Panc1 (cell line): Measurements from ENCODE around the gene NAALAD2. TPM values are rescaled to one million over a fixed set of nuclear protein-coding genes. Genes with fewer than 3 reads are reported as not detected.

Experiments
- ATAC-seq: fragments of 200-7000 bp; cut with Tn5 transposase; 2 replicates; pipeline ENCODE4 v1.9.1; 2020; ENCODE audit warnings: mild to moderate bottlenecking, moderate library complexity
- BruUV-seq: library from RNA; stranded (reverse); fragments of 400-500 nt; replicated peaks from 2 replicates; lab custom pipeline; 2021; lab: Mats Ljungman, UMichigan
- CTCF ChIA-PET: fragments of 300-600 bp; sonication (Branson Sonifier 250); formaldehyde crosslinking; loops from one replicate; lab custom pipeline; 2022; ENCODE audit warnings: antibody characterized with exemption; lab: Charles Lee
- POLR2A ChIA-PET: fragments of 300-600 bp; sonication (Branson Sonifier 250); formaldehyde crosslinking; loops from one replicate; lab custom pipeline; 2022; ENCODE audit warnings: antibody characterized with exemption; lab: Charles Lee
- DNase-seq: peaks from one replicate; pipeline ENCODE4 v3.0.0-alpha.2; 2010; ENCODE audit warnings: low read depth, low spot score
- H3K27ac ChIP-seq: 2 replicates; pipeline ENCODE4 v1.5.1; 2011; ENCODE audit warnings: mild to moderate bottlenecking, low read length, inconsistent platforms
- H3K27me3 ChIP-seq: fragments of 200-500 bp; sonication (Bioruptor generic); 2 replicates; pipeline ENCODE4 v1.6.0; 2014; ENCODE audit warnings: low read length, inconsistent platforms; ENCODE audit not compliant: control insufficient read depth, insufficient read depth
- H3K36me3 ChIP-seq: fragments of 200-500 bp; sonication (Bioruptor generic); 2 replicates; pipeline ENCODE4 v1.5.1; 2014; ENCODE audit warnings: inconsistent platforms, mild to moderate bottlenecking, low read length, moderate library complexity; ENCODE audit not compliant: control insufficient read depth, insufficient read depth
- H3K4me1 ChIP-seq: 2 replicates; pipeline ENCODE4 v1.5.1; 2011; ENCODE audit warnings: inconsistent platforms, mild to moderate bottlenecking, low read length, moderate library complexity; ENCODE audit not compliant: control insufficient read depth, insufficient read depth
- H3K4me3 ChIP-seq, 2 experiments: 2 replicates each; pipeline ENCODE4 v1.5.1; 2011 to 2012; ENCODE audit warnings: low read depth in 2 of 2, low read length in 2 of 2, mild to moderate bottlenecking in 2 of 2, inconsistent platforms in 1 of 2, moderate library complexity in 1 of 2
- H3K9me3 ChIP-seq: fragments of 200-500 bp; sonication (Bioruptor generic); 2 replicates; pipeline ENCODE4 v1.5.1; 2014; ENCODE audit warnings: low read depth, mild to moderate bottlenecking, inconsistent platforms, low read length, moderate library complexity; ENCODE audit not compliant: control insufficient read depth, insufficient read depth
- POLR2AphosphoS5 ChIP-seq: IDR thresholded peaks from 2 replicates; pipeline ENCODE4 v1.6.1; 2012; ENCODE audit warnings: mild to moderate bottlenecking, low read depth, low read length, moderate library complexity
- SIN3A ChIP-seq: IDR thresholded peaks from 2 replicates; pipeline ENCODE4 v1.6.1; 2012; ENCODE audit warnings: low read depth, mild to moderate bottlenecking, low read length, moderate library complexity, borderline replicate concordance; ENCODE audit not compliant: insufficient read depth
- TCF7L2 ChIP-seq: IDR thresholded peaks from 2 replicates; pipeline ENCODE4 v1.6.1; 2011; ENCODE audit warnings: mild to moderate bottlenecking, low read depth, low read length, inconsistent platforms
- in situ Hi-C: cut with HindIII; loops from 2 replicates; pipeline ENCODE4 v1.10.0; 2016; ENCODE audit warnings: low sequenced_read_pairs, low pct_unique_long_range_greater_than_20kb
- intact Hi-C: fragments of 100-400 bp; cut with micrococcal nuclease; formaldehyde crosslinking; loops from one replicate; pipeline ENCODE4 v1.10.0; 2022; ENCODE audit not compliant: unreplicated experiment
- total RNA-seq: library from RNA; stranded (reverse); gene quantifications from one replicate; pipeline ENCODE4 v1.2.1, GENCODE V29; 2021; ENCODE audit not compliant: unreplicated experiment
- TF ChIP-seq, protein P1 (sequence below), 2 experiments: IDR thresholded peaks; 2 replicates each; pipeline ENCODE4 v1.6.1; 2011 to 2012; ENCODE audit warnings: low read depth in 2 of 2, control low read depth in 1 of 2, low read length in 1 of 2, mild to moderate bottlenecking in 1 of 2, moderate library complexity in 1 of 2; ENCODE audit not compliant: insufficient read depth in 1 of 2
- TF ChIP-seq, protein P2 (sequence below): fragments of 450-650 bp; IDR thresholded peaks from 2 replicates; pipeline ENCODE4 v1.5.1; 2017; ENCODE audit warnings: mild to moderate bottlenecking

NAALAD2 gene
- total RNA-seq, 1 experiment from 2014 or later: not detected

GRCh38 chr11:90221803-90222458, 87.5 kb downstream of the NAALAD2 start:
- BruUV-seq: no TSS peak
- CTCF ChIA-PET: no interaction called here
- DNase-seq (no peak), ATAC-seq (peak; percentile 36)
- Histone ChIP-seq H3K27me3 (no peaks in the 10 kb centered on the region), H3K4me1 (peaks cover 25% of the 10 kb centered on the region; the same call in 1 of the 2 replicates), H3K4me3 (peak overlapping the region; percentile 97 to 100), H3K36me3 (peaks cover 16% of the 10 kb centered on the region), H3K9me3 (no peaks in the 10 kb centered on the region; the same call in 1 of the 2 replicates), H3K27ac (peak overlapping the region; percentile 95)
- intact Hi-C loops (no loop called here), in situ Hi-C loops (no loop called here)
- POLR2A ChIA-PET: no interaction called here
- no peak for TF ChIP-seq POLR2AphosphoS5
- TF ChIP-seq SIN3A: no peak
- TF ChIP-seq, protein P1, sequence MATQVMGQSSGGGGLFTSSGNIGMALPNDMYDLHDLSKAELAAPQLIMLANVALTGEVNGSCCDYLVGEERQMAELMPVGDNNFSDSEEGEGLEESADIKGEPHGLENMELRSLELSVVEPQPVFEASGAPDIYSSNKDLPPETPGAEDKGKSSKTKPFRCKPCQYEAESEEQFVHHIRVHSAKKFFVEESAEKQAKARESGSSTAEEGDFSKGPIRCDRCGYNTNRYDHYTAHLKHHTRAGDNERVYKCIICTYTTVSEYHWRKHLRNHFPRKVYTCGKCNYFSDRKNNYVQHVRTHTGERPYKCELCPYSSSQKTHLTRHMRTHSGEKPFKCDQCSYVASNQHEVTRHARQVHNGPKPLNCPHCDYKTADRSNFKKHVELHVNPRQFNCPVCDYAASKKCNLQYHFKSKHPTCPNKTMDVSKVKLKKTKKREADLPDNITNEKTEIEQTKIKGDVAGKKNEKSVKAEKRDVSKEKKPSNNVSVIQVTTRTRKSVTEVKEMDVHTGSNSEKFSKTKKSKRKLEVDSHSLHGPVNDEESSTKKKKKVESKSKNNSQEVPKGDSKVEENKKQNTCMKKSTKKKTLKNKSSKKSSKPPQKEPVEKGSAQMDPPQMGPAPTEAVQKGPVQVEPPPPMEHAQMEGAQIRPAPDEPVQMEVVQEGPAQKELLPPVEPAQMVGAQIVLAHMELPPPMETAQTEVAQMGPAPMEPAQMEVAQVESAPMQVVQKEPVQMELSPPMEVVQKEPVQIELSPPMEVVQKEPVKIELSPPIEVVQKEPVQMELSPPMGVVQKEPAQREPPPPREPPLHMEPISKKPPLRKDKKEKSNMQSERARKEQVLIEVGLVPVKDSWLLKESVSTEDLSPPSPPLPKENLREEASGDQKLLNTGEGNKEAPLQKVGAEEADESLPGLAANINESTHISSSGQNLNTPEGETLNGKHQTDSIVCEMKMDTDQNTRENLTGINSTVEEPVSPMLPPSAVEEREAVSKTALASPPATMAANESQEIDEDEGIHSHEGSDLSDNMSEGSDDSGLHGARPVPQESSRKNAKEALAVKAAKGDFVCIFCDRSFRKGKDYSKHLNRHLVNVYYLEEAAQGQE (IDR thresholded peaks at IDR 0.05; ENCODE audit: insufficient read depth in 1 of 2, low read depth in 2 of 2, low read length in 1 of 2): no peak
- TF ChIP-seq, protein P2, sequence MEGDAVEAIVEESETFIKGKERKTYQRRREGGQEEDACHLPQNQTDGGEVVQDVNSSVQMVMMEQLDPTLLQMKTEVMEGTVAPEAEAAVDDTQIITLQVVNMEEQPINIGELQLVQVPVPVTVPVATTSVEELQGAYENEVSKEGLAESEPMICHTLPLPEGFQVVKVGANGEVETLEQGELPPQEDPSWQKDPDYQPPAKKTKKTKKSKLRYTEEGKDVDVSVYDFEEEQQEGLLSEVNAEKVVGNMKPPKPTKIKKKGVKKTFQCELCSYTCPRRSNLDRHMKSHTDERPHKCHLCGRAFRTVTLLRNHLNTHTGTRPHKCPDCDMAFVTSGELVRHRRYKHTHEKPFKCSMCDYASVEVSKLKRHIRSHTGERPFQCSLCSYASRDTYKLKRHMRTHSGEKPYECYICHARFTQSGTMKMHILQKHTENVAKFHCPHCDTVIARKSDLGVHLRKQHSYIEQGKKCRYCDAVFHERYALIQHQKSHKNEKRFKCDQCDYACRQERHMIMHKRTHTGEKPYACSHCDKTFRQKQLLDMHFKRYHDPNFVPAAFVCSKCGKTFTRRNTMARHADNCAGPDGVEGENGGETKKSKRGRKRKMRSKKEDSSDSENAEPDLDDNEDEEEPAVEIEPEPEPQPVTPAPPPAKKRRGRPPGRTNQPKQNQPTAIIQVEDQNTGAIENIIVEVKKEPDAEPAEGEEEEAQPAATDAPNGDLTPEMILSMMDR: no peak
- no peak for TF ChIP-seq TCF7L2

GRCh38 chr11:90222459-90223247, 88.2 kb downstream of the NAALAD2 start, which contains the start of gene CHORDC1:
TSS of gene CHORDC1 (minus strand) at chr11:90223049. CDS start at chr11:90222954, 95 bp downstream.
- in situ Hi-C loops (no loop called here), intact Hi-C loops (no loop called here)
- CTCF ChIA-PET: interaction anchor here (0.6 kb wide), 1 partner anchor 18 kb away, joined by 4 read pairs; no protein-coding TSS in a partner anchor
- H3K36me3 ChIP-seq: peaks cover 14% of the 10 kb centered on the region
- H3K27ac ChIP-seq: peak within 1 kb of the TSS; percentile 95
- ATAC-seq (peak; percentile 96), DNase-seq (peak; percentile 71)
- H3K4me3 ChIP-seq: peak within 1 kb of the TSS; percentile 97 to 100
- POLR2A ChIA-PET: no interaction called here
- TF ChIP-seq TCF7L2 (peak; percentile 68), SIN3A (peak; percentile 95; the same call in 1 of the 2 replicates), POLR2AphosphoS5 (peak; percentile 86)
- TF ChIP-seq, protein P1 (IDR thresholded peaks at IDR 0.05; ENCODE audit: insufficient read depth in 1 of 2, low read depth in 2 of 2, low read length in 1 of 2): no peak
- TF ChIP-seq, protein P2: no peak
- H3K27me3 ChIP-seq: no peaks in the 10 kb centered on the region
- H3K9me3 ChIP-seq: no peaks in the 10 kb centered on the region; the same call in 1 of the 2 replicates
- no TSS peak for BruUV-seq
- peaks cover 25% of the 10 kb centered on the region; the same call in 1 of the 2 replicates for H3K4me1 ChIP-seq
